ENCODE data around the gene TRIML1.

Gene TRIML1

GRCh38 chr4:188130355-188130754 is 8.9 kb upstream of the TRIML1 start:
- no peak for TF ChIP-seq CTCF (IDR thresholded peaks at IDR 0.05; ENCODE audit: control insufficient read depth, insufficient read depth, low read depth, low read length, missing control alignments)
- DNase-seq (ENCODE audit: low read depth) = no peak

GRCh38 chr4:188132232-188132631 is 7.0 kb upstream of the TRIML1 start:
- no peak for DNase-seq (ENCODE audit: low read depth)
- no peak overlapping the region for H3K4me3 ChIP-seq (ENCODE audit: control insufficient read depth, low read depth, low read length)
- no peak for TF ChIP-seq CTCF (IDR thresholded peaks at IDR 0.05; ENCODE audit: control insufficient read depth, insufficient read depth, low read depth, low read length, missing control alignments)

More at GRCh38 chr4:188130355-188130754, 8.9 kb upstream of the TRIML1 start:
- no peak overlapping the region for H3K4me3 ChIP-seq (ENCODE audit: control insufficient read depth, low read depth, low read length)

- DNase-seq (ENCODE audit: low read depth) = no peak
- TF ChIP-seq CTCF (IDR thresholded peaks at IDR 0.05; ENCODE audit: control insufficient read depth, insufficient read depth, low read depth, low read length, missing control alignments) = no peak
- H3K4me3 ChIP-seq (ENCODE audit: control insufficient read depth, low read depth, low read length) = no peak overlapping the region
Measured at GRCh38 chr4:188138227-188138626, 1.0 kb upstream of the TRIML1 start.

- no peak overlapping the region for H3K4me3 ChIP-seq (ENCODE audit: control insufficient read depth, low read depth, low read length)
- no peak for TF ChIP-seq CTCF (IDR thresholded peaks at IDR 0.05; ENCODE audit: control insufficient read depth, insufficient read depth, low read depth, low read length, missing control alignments)
- no peak for DNase-seq (ENCODE audit: low read depth)
Measured at GRCh38 chr4:188139671-188140070, 430 bp downstream of the TRIML1 start.

GRCh38 chr4:188143731-188144130 is 4.5 kb downstream of the TRIML1 start:
- no peak for DNase-seq (ENCODE audit: low read depth)
- H3K4me3 ChIP-seq (ENCODE audit: control insufficient read depth, low read depth, low read length) = no peak overlapping the region
- TF ChIP-seq CTCF (IDR thresholded peaks at IDR 0.05; ENCODE audit: control insufficient read depth, insufficient read depth, low read depth, low read length, missing control alignments) = no peak

- no peak for TF ChIP-seq CTCF (IDR thresholded peaks at IDR 0.05; ENCODE audit: control insufficient read depth, insufficient read depth, low read depth, low read length, missing control alignments)
- no peak for DNase-seq (ENCODE audit: low read depth)
- no peak overlapping the region for H3K4me3 ChIP-seq (ENCODE audit: control insufficient read depth, low read depth, low read length)
Measured at GRCh38 chr4:188145601-188146000, 6.4 kb downstream of the TRIML1 start.

GRCh38 chr4:188146618-188147017 is 7.4 kb downstream of the TRIML1 start:
- no peak for TF ChIP-seq CTCF (IDR thresholded peaks at IDR 0.05; ENCODE audit: control insufficient read depth, insufficient read depth, low read depth, low read length, missing control alignments)
- DNase-seq (ENCODE audit: low read depth) = no peak
- H3K4me3 ChIP-seq (ENCODE audit: control insufficient read depth, low read depth, low read length) = no peak overlapping the region
